Renal pelvis (tissue), 4 donors: Measurements from ENCODE around the gene KIF4A. TPM values are rescaled to one million over a fixed set of nuclear protein-coding genes. Genes with fewer than 3 reads are reported as not detected.
"Not testable (repeated sequence)": the region's sequence is repeated elsewhere in the genome, so short reads cannot be mapped to it uniquely, and the experiment has no call there.

Experiments used
- DNase-seq: peaks from one replicate; pipeline ENCODE4 v3.0.0-alpha.2; 2013
- polyA plus RNA-seq, 3 donors: library from polyadenylated mRNA; unstranded; fragments of 120-200 nt; gene quantifications; one replicate each; pipeline ENCODE4 v1.2.1, GENCODE V29; 2013; ENCODE audit not compliant: insufficient read length in 3 of 3

KIF4A gene
- polyA plus RNA-seq, 3 donors: 17.0 to 20.6 (median 17.7) TPM

GRCh38 chrX:70274029-70274428 lies 15.9 kb upstream of the KIF4A start:
- not testable (repeated sequence) for DNase-seq

- no peak for DNase-seq
Observed at GRCh38 chrX:70279081-70279480, 10.8 kb upstream of the KIF4A start.

GRCh38 chrX:70280573-70280972 lies 9.3 kb upstream of the KIF4A start:
- DNase-seq: no peak

GRCh38 chrX:70281951-70282350 lies 8.0 kb upstream of the KIF4A start, which contains the start of gene RAB41:
RAB41 (plus strand) TSS chrX:70282172; CDS start chrX:70282218, 46 bp downstream.
- DNase-seq: no peak

- no peak for DNase-seq
Observed at GRCh38 chrX:70289168-70289792, 624 bp upstream of the KIF4A start.

GRCh38 chrX:70292788-70293187 lies 2.9 kb downstream of the KIF4A start:
- DNase-seq: no peak

GRCh38 chrX:70293621-70294020 lies 3.7 kb downstream of the KIF4A start:
- DNase-seq: no peak

GRCh38 chrX:70301716-70302115 lies 11.8 kb downstream of the KIF4A start:
- no peak for DNase-seq

- no peak for DNase-seq
Observed at GRCh38 chrX:70313503-70313902, 23.6 kb downstream of the KIF4A start.

- no peak for DNase-seq
Observed at GRCh38 chrX:70322784-70323183, 32.9 kb downstream of the KIF4A start.

- not testable (repeated sequence) for DNase-seq
Observed at GRCh38 chrX:70323628-70324027, 33.7 kb downstream of the KIF4A start.

- no peak for DNase-seq
Observed at GRCh38 chrX:70324326-70324725, 34.4 kb downstream of the KIF4A start.

GRCh38 chrX:70331161-70331560 lies 41.3 kb downstream of the KIF4A start:
- no peak for DNase-seq

GRCh38 chrX:70332600-70332999 lies 42.7 kb downstream of the KIF4A start:
- DNase-seq: no peak

- no peak for DNase-seq
Observed at GRCh38 chrX:70336767-70337166, 46.9 kb downstream of the KIF4A start.

- no peak for DNase-seq
Observed at GRCh38 chrX:70338290-70338689, 48.4 kb downstream of the KIF4A start.

GRCh38 chrX:70343435-70343834 lies 53.5 kb downstream of the KIF4A start:
- no peak for DNase-seq

GRCh38 chrX:70346418-70347070 lies 56.6 kb downstream of the KIF4A start:
- no peak for DNase-seq

- DNase-seq: not testable (repeated sequence)
Observed at GRCh38 chrX:70348825-70349224, 58.9 kb downstream of the KIF4A start.

- not testable (repeated sequence) for DNase-seq
Observed at GRCh38 chrX:70349367-70350125, 59.6 kb downstream of the KIF4A start.

GRCh38 chrX:70352496-70352895 lies 62.6 kb downstream of the KIF4A start:
- no peak for DNase-seq

- no peak for DNase-seq
Observed at GRCh38 chrX:70353514-70353913, 63.6 kb downstream of the KIF4A start.

- DNase-seq: peak; percentile 3
Observed at GRCh38 chrX:70354716-70355115, 64.8 kb downstream of the KIF4A start.
